HG02938 (cell line): Measurements from ENCODE around the gene LIPC.

Experiments used
- ATAC-seq: cut with Tn5 transposase; IDR thresholded peaks from one replicate; pipeline ENCODE4 v1.9.1; 2021; ENCODE audit warnings: mild to moderate bottlenecking, moderate library complexity; ENCODE audit not compliant: unreplicated experiment

Gene LIPC

GRCh38 chr15:58433597-58434333, 2.0 kb downstream of the LIPC start:
- ATAC-seq = no peak

GRCh38 chr15:58434334-58434875, 2.6 kb downstream of the LIPC start:
- ATAC-seq = no peak

GRCh38 chr15:58436552-58436951, 4.8 kb downstream of the LIPC start:
- no peak for ATAC-seq

- no peak for ATAC-seq
Observed at GRCh38 chr15:58437531-58438105, 5.8 kb downstream of the LIPC start.

- ATAC-seq = no peak
Observed at GRCh38 chr15:58438111-58438510, 6.3 kb downstream of the LIPC start.

GRCh38 chr15:58438956-58439355, 7.2 kb downstream of the LIPC start:
- ATAC-seq = no peak

GRCh38 chr15:58440158-58440910, 8.5 kb downstream of the LIPC start:
- no peak for ATAC-seq

GRCh38 chr15:58440922-58441321, 9.1 kb downstream of the LIPC start:
- no peak for ATAC-seq

- no peak for ATAC-seq
Observed at GRCh38 chr15:58441376-58442070, 9.7 kb downstream of the LIPC start.

GRCh38 chr15:58442122-58442521, 10.3 kb downstream of the LIPC start:
- no peak for ATAC-seq

- ATAC-seq = no peak
Observed at GRCh38 chr15:58443308-58443707, 11.5 kb downstream of the LIPC start.

- no peak for ATAC-seq
Observed at GRCh38 chr15:58444056-58444455, 12.3 kb downstream of the LIPC start.

GRCh38 chr15:58444658-58445332, 13.0 kb downstream of the LIPC start:
- no peak for ATAC-seq

- no peak for ATAC-seq
Observed at GRCh38 chr15:58445865-58446264, 14.1 kb downstream of the LIPC start.

- no peak for ATAC-seq
Observed at GRCh38 chr15:58446521-58446920, 14.7 kb downstream of the LIPC start.

- ATAC-seq = no peak
Observed at GRCh38 chr15:58447271-58448010, 15.7 kb downstream of the LIPC start.

GRCh38 chr15:58448331-58448730, 16.5 kb downstream of the LIPC start:
- no peak for ATAC-seq

- no peak for ATAC-seq
Observed at GRCh38 chr15:58448906-58449305, 17.1 kb downstream of the LIPC start.

GRCh38 chr15:58451826-58452225, 20.0 kb downstream of the LIPC start:
- no peak for ATAC-seq

- ATAC-seq = no peak
Observed at GRCh38 chr15:58452775-58453174, 21.0 kb downstream of the LIPC start.
